ENCODE measurements around the gene RASSF1. TPM values are rescaled to one million over a fixed set of nuclear protein-coding genes. Genes with fewer than 3 reads are reported as not detected.

The RASSF1 gene
- total RNA-seq, 1 donor from 2014 or later, result 38.0 TPM

DNA sequence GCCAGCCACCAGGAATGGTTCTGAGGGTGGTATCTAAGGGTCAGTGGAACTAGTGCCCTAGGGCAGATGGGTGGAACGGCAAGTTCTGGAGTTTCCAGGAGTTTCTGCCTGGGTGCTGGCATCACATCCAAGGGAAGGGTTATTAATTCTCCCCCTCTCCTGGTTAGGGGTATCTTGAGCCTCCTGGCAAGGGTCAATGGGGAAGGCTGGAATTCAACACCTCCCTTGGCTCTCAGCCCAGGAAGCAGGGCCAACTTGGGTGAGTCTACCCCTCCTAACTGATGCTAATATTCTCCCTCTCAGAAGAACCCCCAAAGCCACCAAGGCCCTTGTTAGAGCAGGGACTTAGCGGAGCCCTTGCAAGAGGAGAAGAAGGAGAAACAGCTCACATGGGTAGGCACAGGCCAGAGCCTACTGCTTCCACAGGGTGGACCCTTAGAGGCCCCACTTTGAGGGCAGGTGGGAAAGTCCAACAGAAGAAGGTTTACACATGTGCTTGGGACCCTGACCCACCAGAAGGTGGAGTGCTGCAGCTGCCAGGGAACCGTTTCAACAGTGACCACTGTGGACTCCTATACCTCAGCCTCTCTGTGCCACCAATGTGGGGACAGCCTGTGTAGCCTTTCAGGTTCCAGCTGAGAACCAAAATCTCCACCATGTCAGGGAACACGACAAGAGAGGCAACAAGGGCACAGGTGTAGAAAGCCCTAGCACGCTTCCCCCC lies 15.4 kb upstream of the RASSF1 start:
- intact Hi-C loops (cut with micrococcal nuclease), result loop anchor here (5.0 to 10.0 kb wide), 2 partner anchors 161 to 1699 kb away; partner anchors contain the start of gene DUSP7
- no peak overlapping the region for H3K27ac Mint-ChIP-seq
- no peaks in the 10 kb centered on the region for H3K27me3 Mint-ChIP-seq
- ChIA-PET CTCF (interaction anchor here (0.6 to 0.8 kb wide), 2 partner anchors 8 to 1098 kb away, joined by 4 to 5 read pairs; no protein-coding TSS in a partner anchor), POLR2A (interaction anchor here (0.9 kb wide), 1 partner anchor 9 kb away, joined by 4 read pairs; no protein-coding TSS in a partner anchor)
- no peak overlapping the region for H3K4me3 Mint-ChIP-seq
- DNase-seq, result no peak
- no peak for ATAC-seq (ENCODE audit: low read depth)
- TF ChIP-seq, protein P1, sequence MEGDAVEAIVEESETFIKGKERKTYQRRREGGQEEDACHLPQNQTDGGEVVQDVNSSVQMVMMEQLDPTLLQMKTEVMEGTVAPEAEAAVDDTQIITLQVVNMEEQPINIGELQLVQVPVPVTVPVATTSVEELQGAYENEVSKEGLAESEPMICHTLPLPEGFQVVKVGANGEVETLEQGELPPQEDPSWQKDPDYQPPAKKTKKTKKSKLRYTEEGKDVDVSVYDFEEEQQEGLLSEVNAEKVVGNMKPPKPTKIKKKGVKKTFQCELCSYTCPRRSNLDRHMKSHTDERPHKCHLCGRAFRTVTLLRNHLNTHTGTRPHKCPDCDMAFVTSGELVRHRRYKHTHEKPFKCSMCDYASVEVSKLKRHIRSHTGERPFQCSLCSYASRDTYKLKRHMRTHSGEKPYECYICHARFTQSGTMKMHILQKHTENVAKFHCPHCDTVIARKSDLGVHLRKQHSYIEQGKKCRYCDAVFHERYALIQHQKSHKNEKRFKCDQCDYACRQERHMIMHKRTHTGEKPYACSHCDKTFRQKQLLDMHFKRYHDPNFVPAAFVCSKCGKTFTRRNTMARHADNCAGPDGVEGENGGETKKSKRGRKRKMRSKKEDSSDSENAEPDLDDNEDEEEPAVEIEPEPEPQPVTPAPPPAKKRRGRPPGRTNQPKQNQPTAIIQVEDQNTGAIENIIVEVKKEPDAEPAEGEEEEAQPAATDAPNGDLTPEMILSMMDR (IDR thresholded peaks at IDR 0.05), result no peak
- H3K4me1 Mint-ChIP-seq, result peaks cover 61% of the 10 kb centered on the region
- peaks cover 48% of the 10 kb centered on the region for H3K36me3 Mint-ChIP-seq (ENCODE audit: low read depth)
- H3K9me3 Mint-ChIP-seq, result no peaks in the 10 kb centered on the region

DNA sequence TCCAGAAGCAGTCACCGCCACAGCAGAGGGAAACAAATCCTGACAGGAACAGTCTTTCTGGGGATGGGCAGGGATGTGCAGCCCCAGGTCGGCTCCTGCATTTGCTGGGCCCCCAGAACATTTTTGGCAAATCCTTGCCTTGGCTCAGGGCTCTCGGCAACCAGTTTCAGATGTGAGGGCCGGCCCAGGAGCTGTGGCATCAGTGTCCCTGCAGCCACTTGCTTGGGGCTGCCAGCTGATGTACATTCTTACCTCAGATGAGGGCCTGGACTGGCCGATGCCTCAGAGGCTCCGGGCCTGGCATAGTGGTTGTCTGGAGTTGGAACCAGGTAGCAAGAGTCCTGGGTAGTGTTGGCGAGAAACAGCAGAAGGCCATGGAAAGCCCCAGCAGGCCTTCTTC lies 14.2 kb upstream of the RASSF1 start:
- H3K4me3 Mint-ChIP-seq, result no peak overlapping the region
- no peak for ATAC-seq (ENCODE audit: low read depth)
- intact Hi-C loops (cut with micrococcal nuclease), result loop anchor here (5.0 to 10.0 kb wide), 2 partner anchors 162 to 1700 kb away; partner anchors contain the start of gene DUSP7
- H3K27ac Mint-ChIP-seq, result no peak overlapping the region
- no peaks in the 10 kb centered on the region for H3K27me3 Mint-ChIP-seq
- DNase-seq, result no peak
- TF ChIP-seq, protein P1 (IDR thresholded peaks at IDR 0.05), result no peak
- ChIA-PET POLR2A (interaction anchor here (1.6 to 1.8 kb wide), 2 partner anchors 15 to 18 kb away, joined by 6 to 9 read pairs; partner anchors contain the start of gene RASSF1), CTCF (no interaction called here)
- H3K36me3 Mint-ChIP-seq (ENCODE audit: low read depth), result peaks cover 53% of the 10 kb centered on the region
- no peaks in the 10 kb centered on the region for H3K9me3 Mint-ChIP-seq
- H3K4me1 Mint-ChIP-seq, result peaks cover 70% of the 10 kb centered on the region

DNA sequence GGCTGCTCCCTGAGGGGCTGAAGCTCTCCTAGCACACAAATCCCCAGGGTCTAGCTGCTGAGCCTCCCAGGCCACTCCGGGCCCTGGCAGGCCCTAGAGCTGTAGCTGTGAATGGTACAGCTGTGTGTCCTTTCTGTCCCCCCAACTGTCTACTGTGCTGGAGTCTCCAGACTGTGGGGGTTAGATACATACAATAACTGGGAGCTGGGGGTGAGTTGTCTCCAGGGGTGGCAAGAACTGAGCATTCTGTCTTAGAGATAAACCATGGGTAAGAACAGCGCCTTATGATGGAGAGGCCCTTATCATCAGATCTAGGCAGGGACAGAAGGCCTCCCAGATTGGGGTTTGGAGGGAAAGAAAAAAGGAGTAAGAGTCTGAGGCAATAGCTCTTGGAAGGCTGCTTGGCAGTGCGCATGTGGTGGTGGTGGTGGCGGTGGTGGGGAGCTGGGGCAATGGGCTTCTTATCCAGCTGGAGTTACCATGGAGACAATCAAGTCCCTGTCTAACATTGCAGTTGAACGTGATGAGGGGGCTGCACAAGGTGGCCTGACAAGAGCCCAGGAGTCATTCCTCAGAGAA lies 13.6 kb upstream of the RASSF1 start:
- POLR2A ChIA-PET, result interaction anchor here (1.5 to 1.8 kb wide), 3 partner anchors 11 to 18 kb away, joined by 5 to 9 read pairs (median 6); partner anchors contain the start of gene RASSF1

DNA sequence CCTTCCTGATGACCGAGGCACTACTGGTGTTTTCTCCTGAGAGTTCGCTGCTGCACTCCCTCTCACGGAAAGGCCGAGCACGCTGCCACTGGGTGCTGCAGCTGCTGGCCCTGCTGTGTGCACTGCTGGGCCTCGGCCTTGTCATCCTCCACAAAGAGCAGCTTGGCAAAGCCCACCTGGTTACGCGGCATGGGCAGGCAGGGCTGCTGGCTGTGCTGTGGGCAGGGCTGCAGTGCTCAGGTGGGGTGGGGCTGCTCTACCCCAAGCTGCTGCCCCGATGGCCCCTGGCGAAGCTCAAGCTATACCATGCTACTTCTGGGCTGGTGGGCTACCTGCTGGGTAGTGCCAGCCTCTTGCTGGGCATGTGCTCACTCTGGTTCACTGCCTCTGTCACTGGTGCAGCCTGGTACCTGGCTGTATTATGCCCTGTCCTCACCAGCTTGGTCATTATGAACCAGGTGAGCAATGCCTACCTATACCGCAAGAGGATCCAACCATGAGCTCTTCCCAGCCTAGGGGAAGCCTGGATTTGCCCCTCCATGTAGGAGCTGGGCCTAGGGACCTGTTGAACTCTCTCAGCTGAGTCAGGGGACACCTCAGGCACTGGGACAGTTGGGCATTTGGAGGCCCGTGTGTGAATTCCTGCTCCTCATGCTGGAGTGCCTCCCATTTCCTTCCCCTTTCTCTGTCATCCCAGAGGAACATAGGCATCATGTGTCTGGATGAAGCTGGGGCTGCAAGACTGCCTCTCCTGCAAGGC lies 12.8 kb upstream of the RASSF1 start:
- ChIA-PET CTCF (interaction anchor here (0.8 to 1.5 kb wide), 2 partner anchors 24 to 32 kb away, joined by 3 to 5 read pairs; no protein-coding TSS in a partner anchor), POLR2A (interaction anchor here (0.5 to 1.8 kb wide), 9 partner anchors 12 to 909 kb away, joined by 3 to 12 read pairs (median 5); partner anchors contain the start of genes HYAL3, NAA80 and RASSF1)
- Mint-ChIP-seq H3K4me3 (no peak overlapping the region), H3K27me3 (no peaks in the 10 kb centered on the region), H3K36me3 (ENCODE audit: low read depth) (peaks cover 53% of the 10 kb centered on the region), H3K4me1 (peaks cover 71% of the 10 kb centered on the region), H3K9me3 (no peaks in the 10 kb centered on the region), H3K27ac (no peak overlapping the region)
- DNase-seq, result no peak
- intact Hi-C loops (cut with micrococcal nuclease), result loop anchor here (10.0 kb wide), 1 partner anchor 1701 kb away; the partner anchor contains the start of gene DUSP7
- ATAC-seq (ENCODE audit: low read depth), result no peak
- TF ChIP-seq, protein P1 (IDR thresholded peaks at IDR 0.05), result no peak

More for the DNA sequence above, 13.6 kb upstream of the RASSF1 start:
- no peak overlapping the region for H3K27ac Mint-ChIP-seq
- CTCF ChIA-PET, result interaction anchor here (0.8 to 1.5 kb wide), 2 partner anchors 25 to 33 kb away, joined by 3 to 5 read pairs; no protein-coding TSS in a partner anchor
- H3K9me3 Mint-ChIP-seq, result no peaks in the 10 kb centered on the region
- no peak overlapping the region for H3K4me3 Mint-ChIP-seq
- TF ChIP-seq, protein P1 (IDR thresholded peaks at IDR 0.05), result no peak
- H3K36me3 Mint-ChIP-seq (ENCODE audit: low read depth), result peaks cover 51% of the 10 kb centered on the region
- H3K4me1 Mint-ChIP-seq, result peaks cover 70% of the 10 kb centered on the region
- no peaks in the 10 kb centered on the region for H3K27me3 Mint-ChIP-seq
- intact Hi-C loops (cut with micrococcal nuclease), result loop anchor here (10.0 kb wide), 1 partner anchor 1701 kb away; the partner anchor contains the start of gene DUSP7
- DNase-seq (no peak), ATAC-seq (ENCODE audit: low read depth) (no peak)
